MM.1S (cell line): ENCODE data around the gene P2RY12.

ENCODE experiments used
- EZH2 ChIP-seq: fragments of 300-600 bp; sonication (generic); optimal IDR thresholded peaks from 2 replicates; pipeline ENCODE3; 2017; ENCODE audit warnings: low read depth, mild to moderate bottlenecking, antibody characterized with exemption, low read length, mixed read lengths
- EZH2phosphoT487 ChIP-seq: fragments of 300-600 bp; sonication (generic); IDR thresholded peaks from 2 replicates; pipeline ENCODE4 v1.6.1; 2018; ENCODE audit warnings: antibody characterized with exemption, low read length
- TF ChIP-seq, protein P1 (sequence below): fragments of 300-600 bp; sonication (generic); IDR thresholded peaks from 2 replicates; pipeline ENCODE4 v1.5.1; 2016; ENCODE audit warnings: antibody characterized with exemption, low read length, mixed read lengths

- TF ChIP-seq, protein P1, sequence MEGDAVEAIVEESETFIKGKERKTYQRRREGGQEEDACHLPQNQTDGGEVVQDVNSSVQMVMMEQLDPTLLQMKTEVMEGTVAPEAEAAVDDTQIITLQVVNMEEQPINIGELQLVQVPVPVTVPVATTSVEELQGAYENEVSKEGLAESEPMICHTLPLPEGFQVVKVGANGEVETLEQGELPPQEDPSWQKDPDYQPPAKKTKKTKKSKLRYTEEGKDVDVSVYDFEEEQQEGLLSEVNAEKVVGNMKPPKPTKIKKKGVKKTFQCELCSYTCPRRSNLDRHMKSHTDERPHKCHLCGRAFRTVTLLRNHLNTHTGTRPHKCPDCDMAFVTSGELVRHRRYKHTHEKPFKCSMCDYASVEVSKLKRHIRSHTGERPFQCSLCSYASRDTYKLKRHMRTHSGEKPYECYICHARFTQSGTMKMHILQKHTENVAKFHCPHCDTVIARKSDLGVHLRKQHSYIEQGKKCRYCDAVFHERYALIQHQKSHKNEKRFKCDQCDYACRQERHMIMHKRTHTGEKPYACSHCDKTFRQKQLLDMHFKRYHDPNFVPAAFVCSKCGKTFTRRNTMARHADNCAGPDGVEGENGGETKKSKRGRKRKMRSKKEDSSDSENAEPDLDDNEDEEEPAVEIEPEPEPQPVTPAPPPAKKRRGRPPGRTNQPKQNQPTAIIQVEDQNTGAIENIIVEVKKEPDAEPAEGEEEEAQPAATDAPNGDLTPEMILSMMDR = no peak
- TF ChIP-seq EZH2 (no peak), EZH2phosphoT487 (no peak)
Measured at GRCh38 chr3:151404316-151404715, 19.8 kb upstream of the P2RY12 start.
